K562 (cell line): Measurements from ENCODE around the gene HTRA3. TPM values are rescaled to one million over a fixed set of nuclear protein-coding genes. Genes with fewer than 3 reads are reported as not detected.

Source experiments
- ATF4 ChIP-seq: fragments of 450-650 bp; formaldehyde crosslinking; IDR thresholded peaks from 2 replicates; pipeline ENCODE4 v1.4.0; 2022; ENCODE audit warnings: mild to moderate bottlenecking, moderate library complexity
- CHD7 ChIP-seq: fragments of 200-600 bp; sonication (generic); IDR thresholded peaks from one replicate; pipeline ENCODE4 v1.6.1; 2012; ENCODE audit warnings: mild to moderate bottlenecking, low read depth, low read length, inconsistent platforms
- DDX20 ChIP-seq: fragments of 450-650 bp; IDR thresholded peaks from 2 replicates; pipeline ENCODE4 v1.6.1; 2016; ENCODE audit warnings: missing genetic modification characterization, low read depth, mild to moderate bottlenecking, missing compliant biosample characterization, moderate library complexity
- ID3 ChIP-seq, 2 experiments: fragments of 250-450 bp in 1 of 2; fragments of 450-650 bp in 1 of 2; sonication (Bioruptor Pico) in 1 of 2; IDR thresholded peaks; 2 replicates each; pipeline versions ENCODE4 v1.6.1 to v1.8.0; 2016 to 2021; ENCODE audit warnings: mild to moderate bottlenecking in 2 of 2, moderate library complexity in 2 of 2, missing compliant biosample characterization in 1 of 2, missing genetic modification characterization in 1 of 2
- KDM5B ChIP-seq: fragments of 200-600 bp; sonication (generic); IDR thresholded peaks from 2 replicates; pipeline ENCODE4 v1.6.1; 2012; ENCODE audit warnings: low read depth, mild to moderate bottlenecking, moderate library complexity, low read length, control low read depth, inconsistent platforms; ENCODE audit not compliant: insufficient replicate concordance
- MTF1 ChIP-seq: fragments of 250-450 bp; sonication (Bioruptor Pico); IDR thresholded peaks from 2 replicates; pipeline ENCODE4 v1.9.0; 2021; ENCODE audit warnings: moderate library complexity, mild to moderate bottlenecking, inconsistent platforms, borderline replicate concordance
- PATZ1 ChIP-seq: fragments of 250-450 bp; sonication (Bioruptor Pico); IDR thresholded peaks from 2 replicates; pipeline ENCODE4 v1.5.0; 2020; ENCODE audit warnings: mild to moderate bottlenecking, borderline replicate concordance
- SAP30 ChIP-seq: fragments of 200-600 bp; sonication (generic); IDR thresholded peaks from 2 replicates; pipeline ENCODE4 v1.6.1; 2012; ENCODE audit warnings: borderline replicate concordance, low read depth, mild to moderate bottlenecking, moderate library complexity, low read length, control low read depth, inconsistent platforms; ENCODE audit not compliant: insufficient read depth, poor library complexity, severe bottlenecking
- ZNF175 ChIP-seq: fragments of 200-800 bp; sonication (Bioruptor generic); IDR thresholded peaks from 2 replicates; pipeline ENCODE4 v1.6.1; 2016; ENCODE audit warnings: low read depth, mild to moderate bottlenecking, missing genetic modification characterization, missing compliant biosample characterization
- ZNF75A ChIP-seq: fragments of 450-650 bp; formaldehyde crosslinking; IDR thresholded peaks from 2 replicates; pipeline ENCODE4 v1.4.0; 2020; ENCODE audit warnings: mild to moderate bottlenecking
- polyA plus RNA-seq, 8 experiments: library from polyadenylated mRNA; depleted of rRNA in 4 of 8; stranded (reverse) in 5 of 8; unstranded in 3 of 8; fragments of >200 nt; fragmentation: Nextera tagmentation in 2 of 8; fragmentation: Illumina TruSeq in 1 of 8; extraction: Ambion mirVana in 2 of 8; extraction: Trizol in 1 of 8; gene quantifications; 2 replicates each; pipeline versions ENCODE4 v1.2.1 to v1.2.3, GENCODE V29; 2011 to 2014; ENCODE audit warnings: inconsistent platforms in 1 of 8, missing spikeins in 1 of 8
- total RNA-seq, 7 experiments: library from RNA; depleted of rRNA in 6 of 7; stranded (reverse); fragments of >200 nt in 6 of 7; fragmentation: Illumina TruSeq in 2 of 7; extraction: Trizol in 2 of 7; gene quantifications; 2 replicates each; pipeline versions ENCODE4 v1.2.1 to v1.2.3, GENCODE V29; 2011 to 2021; ENCODE audit warnings: low replicate concordance in 1 of 7

Gene HTRA3
- total and polyA plus RNA-seq, 9 of the 15 experiments (the other 6 are each of a cell fraction or from before 2014, with no cell fraction given): 0.04 TPM; not detected in 8

GRCh38 chr4:8236920-8237195 lies 32.7 kb upstream of the HTRA3 start (continued):
- no peak for TF ChIP-seq CHD7
- no peak for TF ChIP-seq ID3 (CRISPR knock-in tag; IDR thresholded peaks at IDR 0.05)
- no peak for TF ChIP-seq ID3 (tag; IDR thresholded peaks at IDR 0.05)
- TF ChIP-seq ATF4 (CRISPR knock-in tag): no peak
- no peak for TF ChIP-seq ZNF175 (CRISPR knock-in tag)
- no peak for TF ChIP-seq PATZ1 (CRISPR knock-in tag)
- TF ChIP-seq ZNF75A: no peak
- no peak for TF ChIP-seq SAP30
- TF ChIP-seq MTF1 (CRISPR knock-in tag): no peak
- TF ChIP-seq KDM5B: no peak
- no peak for TF ChIP-seq DDX20 (tag)
